ENCODE measurements around the gene SNAPC2.

DNA sequence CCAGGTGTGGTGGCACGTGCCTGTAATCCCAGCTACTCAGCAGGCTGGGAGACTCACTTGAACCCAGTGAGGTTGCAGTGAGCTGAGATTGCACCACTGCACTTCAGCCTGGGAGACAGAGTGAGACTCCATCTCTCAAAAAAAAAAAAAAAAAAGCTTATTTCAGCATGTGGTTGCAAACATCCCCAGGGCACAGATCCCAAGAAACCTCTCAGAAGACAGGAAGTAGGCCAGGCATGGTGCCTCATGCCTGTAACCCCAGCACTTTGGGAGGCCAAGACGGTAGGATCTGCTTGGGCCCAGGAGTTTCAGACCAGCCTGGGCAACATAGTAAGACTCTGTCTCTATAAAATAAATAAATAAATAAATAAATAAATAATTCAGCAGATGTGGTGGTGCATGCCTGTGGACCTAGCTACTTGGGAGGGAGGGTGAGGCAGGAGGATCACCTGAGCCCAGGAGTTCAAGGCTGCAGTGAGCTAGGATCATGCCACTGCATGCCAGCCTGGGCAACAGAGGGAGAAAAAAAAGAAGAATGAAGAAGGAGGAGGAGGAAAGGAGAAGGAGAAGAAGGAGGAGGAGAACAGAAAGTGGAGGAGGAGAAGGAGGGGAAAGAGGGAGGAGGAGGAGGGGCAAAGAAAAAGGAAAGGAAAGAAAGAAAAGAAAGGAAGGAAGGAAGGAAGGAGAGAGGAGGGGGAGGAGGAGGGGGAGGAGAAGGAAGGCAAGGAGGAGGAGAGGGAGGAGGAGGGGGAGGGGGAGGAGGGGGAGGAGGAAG, 36.2 kb upstream of the SNAPC2 start:
- TF ChIP-seq RAD21 (IDR thresholded peaks at IDR 0.05; ENCODE audit: low read length): no peak
- no peak for TF ChIP-seq TAF1 (IDR thresholded peaks at IDR 0.05; ENCODE audit: borderline replicate concordance, low read depth, low read length)
- TF ChIP-seq, protein P1, sequence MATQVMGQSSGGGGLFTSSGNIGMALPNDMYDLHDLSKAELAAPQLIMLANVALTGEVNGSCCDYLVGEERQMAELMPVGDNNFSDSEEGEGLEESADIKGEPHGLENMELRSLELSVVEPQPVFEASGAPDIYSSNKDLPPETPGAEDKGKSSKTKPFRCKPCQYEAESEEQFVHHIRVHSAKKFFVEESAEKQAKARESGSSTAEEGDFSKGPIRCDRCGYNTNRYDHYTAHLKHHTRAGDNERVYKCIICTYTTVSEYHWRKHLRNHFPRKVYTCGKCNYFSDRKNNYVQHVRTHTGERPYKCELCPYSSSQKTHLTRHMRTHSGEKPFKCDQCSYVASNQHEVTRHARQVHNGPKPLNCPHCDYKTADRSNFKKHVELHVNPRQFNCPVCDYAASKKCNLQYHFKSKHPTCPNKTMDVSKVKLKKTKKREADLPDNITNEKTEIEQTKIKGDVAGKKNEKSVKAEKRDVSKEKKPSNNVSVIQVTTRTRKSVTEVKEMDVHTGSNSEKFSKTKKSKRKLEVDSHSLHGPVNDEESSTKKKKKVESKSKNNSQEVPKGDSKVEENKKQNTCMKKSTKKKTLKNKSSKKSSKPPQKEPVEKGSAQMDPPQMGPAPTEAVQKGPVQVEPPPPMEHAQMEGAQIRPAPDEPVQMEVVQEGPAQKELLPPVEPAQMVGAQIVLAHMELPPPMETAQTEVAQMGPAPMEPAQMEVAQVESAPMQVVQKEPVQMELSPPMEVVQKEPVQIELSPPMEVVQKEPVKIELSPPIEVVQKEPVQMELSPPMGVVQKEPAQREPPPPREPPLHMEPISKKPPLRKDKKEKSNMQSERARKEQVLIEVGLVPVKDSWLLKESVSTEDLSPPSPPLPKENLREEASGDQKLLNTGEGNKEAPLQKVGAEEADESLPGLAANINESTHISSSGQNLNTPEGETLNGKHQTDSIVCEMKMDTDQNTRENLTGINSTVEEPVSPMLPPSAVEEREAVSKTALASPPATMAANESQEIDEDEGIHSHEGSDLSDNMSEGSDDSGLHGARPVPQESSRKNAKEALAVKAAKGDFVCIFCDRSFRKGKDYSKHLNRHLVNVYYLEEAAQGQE (IDR thresholded peaks at IDR 0.05; ENCODE audit: low read depth, low read length): no peak
- no peak for TF ChIP-seq EZH2phosphoT487 (IDR thresholded peaks at IDR 0.05; ENCODE audit: borderline replicate concordance, low read depth)
- TF ChIP-seq, protein P2, sequence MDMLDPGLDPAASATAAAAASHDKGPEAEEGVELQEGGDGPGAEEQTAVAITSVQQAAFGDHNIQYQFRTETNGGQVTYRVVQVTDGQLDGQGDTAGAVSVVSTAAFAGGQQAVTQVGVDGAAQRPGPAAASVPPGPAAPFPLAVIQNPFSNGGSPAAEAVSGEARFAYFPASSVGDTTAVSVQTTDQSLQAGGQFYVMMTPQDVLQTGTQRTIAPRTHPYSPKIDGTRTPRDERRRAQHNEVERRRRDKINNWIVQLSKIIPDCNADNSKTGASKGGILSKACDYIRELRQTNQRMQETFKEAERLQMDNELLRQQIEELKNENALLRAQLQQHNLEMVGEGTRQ (IDR thresholded peaks at IDR 0.05; ENCODE audit: borderline replicate concordance, low read depth, low read length): no peak
- TF ChIP-seq POLR2AphosphoS5 (IDR thresholded peaks at IDR 0.05; ENCODE audit: low read depth, low read length): no peak
- TF ChIP-seq, protein P3, sequence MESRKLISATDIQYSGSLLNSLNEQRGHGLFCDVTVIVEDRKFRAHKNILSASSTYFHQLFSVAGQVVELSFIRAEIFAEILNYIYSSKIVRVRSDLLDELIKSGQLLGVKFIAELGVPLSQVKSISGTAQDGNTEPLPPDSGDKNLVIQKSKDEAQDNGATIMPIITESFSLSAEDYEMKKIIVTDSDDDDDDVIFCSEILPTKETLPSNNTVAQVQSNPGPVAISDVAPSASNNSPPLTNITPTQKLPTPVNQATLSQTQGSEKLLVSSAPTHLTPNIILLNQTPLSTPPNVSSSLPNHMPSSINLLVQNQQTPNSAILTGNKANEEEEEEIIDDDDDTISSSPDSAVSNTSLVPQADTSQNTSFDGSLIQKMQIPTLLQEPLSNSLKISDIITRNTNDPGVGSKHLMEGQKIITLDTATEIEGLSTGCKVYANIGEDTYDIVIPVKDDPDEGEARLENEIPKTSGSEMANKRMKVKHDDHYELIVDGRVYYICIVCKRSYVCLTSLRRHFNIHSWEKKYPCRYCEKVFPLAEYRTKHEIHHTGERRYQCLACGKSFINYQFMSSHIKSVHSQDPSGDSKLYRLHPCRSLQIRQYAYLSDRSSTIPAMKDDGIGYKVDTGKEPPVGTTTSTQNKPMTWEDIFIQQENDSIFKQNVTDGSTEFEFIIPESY (IDR thresholded peaks at IDR 0.05; ENCODE audit: borderline replicate concordance, low read depth): no peak
- TF ChIP-seq, protein P4, sequence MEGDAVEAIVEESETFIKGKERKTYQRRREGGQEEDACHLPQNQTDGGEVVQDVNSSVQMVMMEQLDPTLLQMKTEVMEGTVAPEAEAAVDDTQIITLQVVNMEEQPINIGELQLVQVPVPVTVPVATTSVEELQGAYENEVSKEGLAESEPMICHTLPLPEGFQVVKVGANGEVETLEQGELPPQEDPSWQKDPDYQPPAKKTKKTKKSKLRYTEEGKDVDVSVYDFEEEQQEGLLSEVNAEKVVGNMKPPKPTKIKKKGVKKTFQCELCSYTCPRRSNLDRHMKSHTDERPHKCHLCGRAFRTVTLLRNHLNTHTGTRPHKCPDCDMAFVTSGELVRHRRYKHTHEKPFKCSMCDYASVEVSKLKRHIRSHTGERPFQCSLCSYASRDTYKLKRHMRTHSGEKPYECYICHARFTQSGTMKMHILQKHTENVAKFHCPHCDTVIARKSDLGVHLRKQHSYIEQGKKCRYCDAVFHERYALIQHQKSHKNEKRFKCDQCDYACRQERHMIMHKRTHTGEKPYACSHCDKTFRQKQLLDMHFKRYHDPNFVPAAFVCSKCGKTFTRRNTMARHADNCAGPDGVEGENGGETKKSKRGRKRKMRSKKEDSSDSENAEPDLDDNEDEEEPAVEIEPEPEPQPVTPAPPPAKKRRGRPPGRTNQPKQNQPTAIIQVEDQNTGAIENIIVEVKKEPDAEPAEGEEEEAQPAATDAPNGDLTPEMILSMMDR (IDR thresholded peaks at IDR 0.05): no peak
- TF ChIP-seq GATA2 (CRISPR knock-in tag; IDR thresholded peaks at IDR 0.05): no peak
- TF ChIP-seq YY1 (IDR thresholded peaks at IDR 0.05; ENCODE audit: low read depth): no peak
- TF ChIP-seq CHD2 (IDR thresholded peaks at IDR 0.05; ENCODE audit: low read length, partially characterized antibody): no peak
- TF ChIP-seq, protein P5, sequence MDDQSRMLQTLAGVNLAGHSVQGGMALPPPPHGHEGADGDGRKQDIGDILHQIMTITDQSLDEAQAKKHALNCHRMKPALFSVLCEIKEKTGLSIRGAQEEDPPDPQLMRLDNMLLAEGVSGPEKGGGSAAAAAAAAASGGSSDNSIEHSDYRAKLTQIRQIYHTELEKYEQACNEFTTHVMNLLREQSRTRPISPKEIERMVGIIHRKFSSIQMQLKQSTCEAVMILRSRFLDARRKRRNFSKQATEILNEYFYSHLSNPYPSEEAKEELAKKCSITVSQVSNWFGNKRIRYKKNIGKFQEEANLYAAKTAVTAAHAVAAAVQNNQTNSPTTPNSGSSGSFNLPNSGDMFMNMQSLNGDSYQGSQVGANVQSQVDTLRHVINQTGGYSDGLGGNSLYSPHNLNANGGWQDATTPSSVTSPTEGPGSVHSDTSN (IDR thresholded peaks at IDR 0.05): no peak
